Fibroblast of mammary gland (primary cell): ENCODE measurements around the gene DGAT2.

Source experiments
- DNase-seq: peaks from one replicate; pipeline ENCODE4 v3.0.0-alpha.2; 2010; ENCODE audit warnings: low read depth
- H3K4me3 ChIP-seq: 2 replicates; pipeline ENCODE4 v1.5.1; 2011; ENCODE audit warnings: low read depth, mild to moderate bottlenecking, low read length, moderate library complexity; ENCODE audit not compliant: control insufficient read depth
- CTCF ChIP-seq: conservative IDR thresholded peaks from 2 replicates; pipeline ENCODE4 v1.5.1; 2011; ENCODE audit warnings: low read depth, low read length, inconsistent platforms; ENCODE audit not compliant: control insufficient read depth, insufficient read depth

DGAT2 gene

GRCh38 chr11:75768112-75768908 lies at the start of gene DGAT2:
DGAT2 (plus strand) TSS chr11:75768778; CDS start chr11:75768992, 214 bp downstream.
- DNase-seq: peak; percentile 44
- no peak for TF ChIP-seq CTCF
- peak within 1 kb of the TSS; percentile 41 for H3K4me3 ChIP-seq

GRCh38 chr11:75719340-75720239 lies 49.0 kb upstream of the DGAT2 start:
- no peak for DNase-seq
- no peak overlapping the region for H3K4me3 ChIP-seq
- no peak for TF ChIP-seq CTCF

GRCh38 chr11:75720639-75721038 lies 47.9 kb upstream of the DGAT2 start:
- DNase-seq: no peak
- H3K4me3 ChIP-seq: no peak overlapping the region
- no peak for TF ChIP-seq CTCF

GRCh38 chr11:75721852-75722668 lies 46.5 kb upstream of the DGAT2 start:
- no peak for TF ChIP-seq CTCF
- no peak overlapping the region for H3K4me3 ChIP-seq
- DNase-seq: no peak

GRCh38 chr11:75722669-75723042 lies 45.9 kb upstream of the DGAT2 start:
- no peak overlapping the region for H3K4me3 ChIP-seq
- DNase-seq: no peak
- TF ChIP-seq CTCF: no peak
